Left lung (tissue), 10 donors: ENCODE measurements around the gene RGS12. TPM values are rescaled to one million over a fixed set of nuclear protein-coding genes. Genes with fewer than 3 reads are reported as not detected.
"Not testable (repeated sequence)": the region's sequence is repeated elsewhere in the genome, so short reads cannot be mapped to it uniquely, and the experiment has no call there.

ENCODE experiments used
- ATAC-seq: fragments of 200-7000 bp; cut with Tn5 transposase; one replicate; pipeline ENCODE4 v1.9.1; 2020; ENCODE audit warnings: moderate library complexity
- DNase-seq, 4 donors: peaks; one replicate each; pipeline ENCODE4 v3.0.0-alpha.2; 2013 to 2020
- H3K27ac ChIP-seq, 2 donors: fragments of 200-600 bp; sonication (generic) in 1 of 2; one replicate each; pipeline versions ENCODE4 v1.5.0 to v1.8.0; 2020 to 2021
- H3K27me3 ChIP-seq, 2 donors: fragments of 200-600 bp; sonication (generic) in 1 of 2; one replicate each; pipeline versions ENCODE4 v1.5.0 to v1.8.0; 2020 to 2021
- H3K36me3 ChIP-seq, 2 donors: fragments of 200-600 bp; sonication (generic) in 1 of 2; one replicate each; pipeline versions ENCODE4 v1.5.0 to v1.8.0; 2020 to 2021
- H3K4me1 ChIP-seq, 2 donors: fragments of 200-600 bp; one replicate each; pipeline ENCODE4 v1.8.0; 2021
- H3K4me3 ChIP-seq, 2 donors: fragments of 200-600 bp; sonication (generic) in 1 of 2; one replicate each; pipeline versions ENCODE4 v1.5.0 to v1.8.0; 2020 to 2021; ENCODE audit warnings: mild to moderate bottlenecking in 1 of 2
- H3K9me3 ChIP-seq, 2 donors: fragments of 200-600 bp; sonication (generic) in 1 of 2; one replicate each; pipeline versions ENCODE4 v1.5.0 to v1.8.0; 2020 to 2021
- intact Hi-C, 2 donors: fragments of 100-400 bp; cut with DNase I; formaldehyde crosslinking; loops; one replicate each; pipeline versions ENCODE4 v1.11.2 to v1.14.2; 2022
- polyA plus RNA-seq, 6 donors: library from polyadenylated mRNA; unstranded; fragments of 120-200 nt; gene quantifications; one replicate each; pipeline ENCODE4 v1.2.1, GENCODE V29; 2013; ENCODE audit not compliant: insufficient read length in 6 of 6
- total RNA-seq, 2 donors: library from RNA; stranded (reverse); fragmentation: NEBNext Ultra II Directional; extraction: Animal tissue kit (Norgen Biotek cat#: 25700); gene quantifications; one replicate each; pipeline ENCODE4 v1.2.1, GENCODE V29; 2021
- TF ChIP-seq, protein P1 (sequence below), 2 donors: fragments of 200-600 bp; sonication (generic) in 1 of 2; IDR thresholded peaks; one replicate each; pipeline versions ENCODE4 v1.5.0 to v1.8.0; 2021; ENCODE audit warnings: antibody characterized with exemption in 2 of 2
- donor health status: DM: no; HTN: yes; CAD: no.
- donor health status: DM: no; HTN: no; CAD: no.

RGS12 gene
- total and polyA plus RNA-seq, 8 donors: 28.2 to 80.7 (median 68.2) TPM

DNA sequence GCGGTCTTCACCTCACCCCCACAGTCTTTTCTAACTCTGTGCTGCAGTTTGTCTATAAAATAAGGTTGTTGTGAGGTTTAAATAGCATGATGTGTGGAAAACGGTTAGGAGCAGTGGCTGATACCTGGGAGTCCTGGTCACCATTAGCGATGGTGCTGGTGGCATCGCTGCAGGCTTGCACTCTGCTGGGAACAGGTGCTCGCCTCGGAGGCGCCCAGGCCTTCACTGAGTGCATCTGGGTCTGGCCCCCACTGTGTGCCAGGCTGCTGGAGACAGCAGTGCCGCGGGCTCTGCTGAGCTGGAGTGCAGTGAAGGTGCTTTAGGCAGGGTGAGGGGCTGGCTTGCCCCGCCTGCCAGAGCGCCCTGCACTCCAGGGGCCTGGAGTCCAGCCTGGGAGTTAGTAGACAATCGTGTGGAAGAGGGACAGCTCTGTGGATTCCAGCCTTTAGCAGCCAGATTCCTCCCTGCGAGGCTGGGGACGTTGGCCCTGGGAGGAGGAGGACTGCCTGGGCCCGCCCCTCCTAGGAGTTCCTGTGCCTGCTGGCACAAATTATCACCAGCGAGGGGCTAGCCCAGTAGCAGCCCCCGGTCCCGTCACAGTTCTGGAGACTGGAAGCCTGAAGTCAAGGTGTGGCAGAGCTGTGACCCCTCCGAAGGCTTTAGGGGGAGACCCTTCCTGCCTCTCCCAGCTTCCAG lies 7.3 kb downstream of the RGS12 start:
- no peak overlapping the region for H3K27ac ChIP-seq
- no peak overlapping the region for H3K4me3 ChIP-seq
- intact Hi-C loops: no loop called here
- no peaks in the 10 kb centered on the region for H3K9me3 ChIP-seq
- no peaks in the 10 kb centered on the region for H3K36me3 ChIP-seq
- H3K4me1 ChIP-seq: peaks cover 23 to 47% of the 10 kb centered on the region in 2 donors
- ATAC-seq (peak; percentile 4), DNase-seq (peak in 1 of 4 donors; percentile 69)
- TF ChIP-seq, protein P1, sequence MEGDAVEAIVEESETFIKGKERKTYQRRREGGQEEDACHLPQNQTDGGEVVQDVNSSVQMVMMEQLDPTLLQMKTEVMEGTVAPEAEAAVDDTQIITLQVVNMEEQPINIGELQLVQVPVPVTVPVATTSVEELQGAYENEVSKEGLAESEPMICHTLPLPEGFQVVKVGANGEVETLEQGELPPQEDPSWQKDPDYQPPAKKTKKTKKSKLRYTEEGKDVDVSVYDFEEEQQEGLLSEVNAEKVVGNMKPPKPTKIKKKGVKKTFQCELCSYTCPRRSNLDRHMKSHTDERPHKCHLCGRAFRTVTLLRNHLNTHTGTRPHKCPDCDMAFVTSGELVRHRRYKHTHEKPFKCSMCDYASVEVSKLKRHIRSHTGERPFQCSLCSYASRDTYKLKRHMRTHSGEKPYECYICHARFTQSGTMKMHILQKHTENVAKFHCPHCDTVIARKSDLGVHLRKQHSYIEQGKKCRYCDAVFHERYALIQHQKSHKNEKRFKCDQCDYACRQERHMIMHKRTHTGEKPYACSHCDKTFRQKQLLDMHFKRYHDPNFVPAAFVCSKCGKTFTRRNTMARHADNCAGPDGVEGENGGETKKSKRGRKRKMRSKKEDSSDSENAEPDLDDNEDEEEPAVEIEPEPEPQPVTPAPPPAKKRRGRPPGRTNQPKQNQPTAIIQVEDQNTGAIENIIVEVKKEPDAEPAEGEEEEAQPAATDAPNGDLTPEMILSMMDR (IDR thresholded peaks at IDR 0.05): no peak
- H3K27me3 ChIP-seq: peaks cover 0 to 9% of the 10 kb centered on the region in 2 donors

DNA sequence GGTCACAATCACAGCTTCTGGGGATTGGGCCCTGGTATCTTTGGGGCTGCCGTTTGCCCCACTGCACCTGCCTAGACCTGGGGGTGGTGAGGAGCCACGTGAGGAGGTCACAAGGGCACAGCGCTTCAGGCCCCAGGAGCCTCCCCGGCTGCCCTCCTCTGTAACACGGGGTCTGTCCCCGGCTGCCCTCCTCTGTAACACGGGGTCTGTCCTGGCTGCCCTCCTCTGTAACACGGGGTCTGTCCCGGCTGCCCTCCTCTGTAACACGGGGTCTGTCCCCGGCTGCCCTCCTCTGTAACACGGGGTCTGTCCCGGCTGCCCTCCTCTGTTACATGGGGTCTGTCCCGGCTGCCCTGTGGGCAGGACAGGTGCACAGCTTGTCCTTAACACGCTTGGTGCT lies 8.1 kb downstream of the RGS12 start:
- H3K36me3 ChIP-seq, H3K4me3 ChIP-seq, H3K27ac ChIP-seq, H3K27me3 ChIP-seq, intact Hi-C loops, H3K9me3 ChIP-seq, ATAC-seq: not testable (repeated sequence)
- peaks cover 26 to 54% of the 10 kb centered on the region in 2 donors for H3K4me1 ChIP-seq
- peak in 1 of 4 donors; percentile 54 for DNase-seq

DNA sequence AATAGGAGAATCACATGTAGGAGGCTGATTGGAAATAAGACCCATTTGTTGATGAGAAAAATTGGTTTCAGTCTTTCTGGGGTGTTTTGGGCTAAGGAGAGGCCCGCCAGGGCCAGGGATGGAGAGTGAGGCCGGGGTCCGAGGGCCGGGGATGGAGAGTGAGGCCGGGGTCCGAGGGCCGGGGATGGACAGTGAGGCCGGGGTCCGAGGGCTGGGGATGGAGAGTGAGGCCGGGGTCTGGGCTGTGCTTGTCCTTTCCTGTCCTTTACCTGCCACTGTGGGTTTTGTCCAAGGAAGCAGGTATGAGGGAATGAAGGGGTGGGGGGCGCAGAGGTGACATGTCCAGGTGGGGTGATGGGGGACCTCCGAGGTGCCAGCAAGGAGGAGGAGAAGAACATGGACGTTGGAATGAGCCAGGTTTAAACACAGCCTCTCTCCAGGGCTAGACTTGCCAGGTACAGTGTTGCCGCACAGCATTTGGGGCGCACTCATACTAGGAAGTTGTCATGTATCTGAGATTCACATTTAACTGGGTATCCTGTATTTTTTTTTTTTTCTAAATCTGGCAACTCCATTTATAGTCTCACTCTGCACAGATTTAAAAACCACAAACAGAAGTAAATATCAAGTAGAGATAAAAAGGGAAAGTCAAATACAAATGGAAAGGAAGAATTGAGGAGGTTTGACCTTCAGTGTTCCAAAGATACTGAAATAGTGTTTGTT lies 8.8 kb downstream of the RGS12 start:
- Histone ChIP-seq H3K4me3 (no peak overlapping the region), H3K36me3 (no peaks in the 10 kb centered on the region), H3K4me1 (peaks cover 28 to 61% of the 10 kb centered on the region in 2 donors), H3K9me3 (no peaks in the 10 kb centered on the region), H3K27me3 (peaks cover 0 to 9% of the 10 kb centered on the region in 2 donors), H3K27ac (no peak overlapping the region)
- intact Hi-C loops: no loop called here
- TF ChIP-seq, protein P1 (IDR thresholded peaks at IDR 0.05): no peak
- ATAC-seq: no peak
- DNase-seq: peak in 1 of 4 donors; percentile 61

DNA sequence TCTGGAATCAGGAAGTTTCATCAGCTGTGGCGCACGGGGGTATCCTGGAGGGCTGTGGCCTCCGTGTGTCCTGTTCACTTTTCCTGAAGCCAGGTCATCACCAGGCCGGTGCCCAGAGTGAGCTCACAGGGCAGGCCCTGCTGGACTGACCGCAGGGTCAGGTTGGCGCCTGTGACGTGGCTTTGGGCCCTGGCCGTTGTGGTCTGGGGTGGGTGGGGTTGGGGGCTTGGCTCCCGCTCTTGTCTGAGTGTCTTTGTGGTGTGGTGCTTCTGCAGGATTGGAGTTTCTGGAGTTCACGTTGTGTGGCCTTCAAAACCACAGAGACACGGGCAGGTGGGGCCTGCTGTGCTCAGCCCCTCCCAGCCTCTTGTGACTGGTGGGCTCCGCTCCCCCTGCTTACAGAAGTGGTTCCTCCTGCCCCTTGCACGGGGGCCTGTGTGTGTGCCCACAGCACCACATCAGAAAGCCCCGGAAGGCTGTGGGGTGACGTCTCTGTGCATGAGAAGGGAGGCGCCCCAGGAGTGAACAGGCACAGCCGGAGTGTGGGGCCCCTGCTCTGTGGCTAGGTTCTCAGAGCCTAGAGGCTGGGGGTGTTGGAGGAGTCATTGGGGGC lies 9.5 kb downstream of the RGS12 start:
- intact Hi-C loops: no loop called here
- H3K27me3 ChIP-seq: peaks cover 0 to 9% of the 10 kb centered on the region in 2 donors
- TF ChIP-seq, protein P1 (IDR thresholded peaks at IDR 0.05): no peak
- ATAC-seq: no peak
- no peak overlapping the region for H3K4me3 ChIP-seq
- H3K36me3 ChIP-seq: no peaks in the 10 kb centered on the region
- peak in 1 of 4 donors; percentile 61 for DNase-seq
- H3K27ac ChIP-seq: no peak overlapping the region
- no peaks in the 10 kb centered on the region for H3K9me3 ChIP-seq
- H3K4me1 ChIP-seq: peaks cover 28 to 68% of the 10 kb centered on the region in 2 donors

DNA sequence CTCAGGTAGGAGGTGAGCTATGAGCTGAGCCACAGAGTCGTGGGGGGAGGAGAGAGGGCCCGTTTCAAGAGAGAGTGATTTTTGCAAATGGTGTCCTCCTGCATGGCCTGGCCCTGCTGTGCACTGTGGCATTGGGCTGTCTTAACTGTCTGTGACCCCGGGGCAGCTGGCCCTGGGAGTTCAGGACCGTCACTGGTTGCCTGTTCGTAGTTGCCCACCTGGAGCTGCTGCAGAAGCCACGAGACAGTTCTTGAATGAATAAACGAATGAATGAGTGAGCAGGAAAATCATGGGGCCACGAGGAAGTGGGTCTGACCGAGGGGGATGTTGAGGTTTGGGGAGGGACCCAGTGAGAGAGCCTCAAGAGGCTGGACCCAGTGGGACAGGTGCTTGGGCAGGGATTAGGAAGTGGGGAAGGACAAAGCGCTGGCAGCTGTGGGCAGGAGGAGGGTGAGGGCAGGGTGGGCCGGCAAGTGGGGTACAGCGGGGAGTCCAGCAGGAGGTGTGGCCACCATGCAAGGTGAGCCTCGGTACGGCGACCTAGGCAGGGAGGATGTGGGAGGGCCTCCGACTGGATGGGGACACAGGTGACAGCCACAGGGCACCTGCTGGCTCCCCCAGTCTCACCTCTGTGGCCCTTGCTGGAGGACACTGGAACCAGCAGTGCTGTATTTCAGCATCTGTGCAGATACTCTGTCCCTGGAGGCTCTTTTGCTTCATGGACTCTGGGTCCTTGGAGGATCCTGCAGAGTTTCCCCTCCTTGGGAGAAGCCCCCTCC lies 10.2 kb downstream of the RGS12 start:
- Histone ChIP-seq H3K27ac (no peak overlapping the region), H3K9me3 (no peaks in the 10 kb centered on the region), H3K4me1 (peaks cover 28 to 74% of the 10 kb centered on the region in 2 donors), H3K27me3 (peaks cover 0 to 9% of the 10 kb centered on the region in 2 donors), H3K36me3 (no peaks in the 10 kb centered on the region), H3K4me3 (no peak overlapping the region)
- DNase-seq (peak in 1 of 4 donors; percentile 61), ATAC-seq (no peak)
- intact Hi-C loops: no loop called here
- TF ChIP-seq, protein P1 (IDR thresholded peaks at IDR 0.05): no peak
